SK-N-SH (cell line): ENCODE measurements around the gene PRRX2.

Source experiments
- CHD2 ChIP-seq: fragments of 150-350 bp; IDR thresholded peaks from 2 replicates; pipeline ENCODE4 v1.6.1; 2018; ENCODE audit warnings: low read length; ENCODE audit not compliant: partially characterized antibody
- CTCF ChIP-seq: fragments of 200-600 bp; sonication (generic); IDR thresholded peaks from 2 replicates; pipeline ENCODE4 v1.6.1; 2017; ENCODE audit warnings: antibody characterized with exemption, mild to moderate bottlenecking, moderate library complexity
- ELF1 ChIP-seq: IDR thresholded peaks from 2 replicates; pipeline ENCODE4 v1.4.0; 2012
- FOXM1 ChIP-seq: IDR thresholded peaks from 2 replicates; pipeline ENCODE4 v1.4.0; 2012; ENCODE audit warnings: low read depth, mild to moderate bottlenecking
- JUND ChIP-seq: IDR thresholded peaks from 2 replicates; pipeline ENCODE4 v1.4.0; 2012
- MXI1 ChIP-seq: IDR thresholded peaks from 2 replicates; pipeline ENCODE4 v1.6.1; 2012; ENCODE audit warnings: mild to moderate bottlenecking, low read depth, low read length, improper control_type of control experiment
- RAD21 ChIP-seq: IDR thresholded peaks from 2 replicates; pipeline ENCODE4 v1.6.1; 2012; ENCODE audit warnings: mild to moderate bottlenecking, low read length
- RCOR1 ChIP-seq: fragments of 150-350 bp; IDR thresholded peaks from 2 replicates; pipeline ENCODE4 v1.6.1; 2017; ENCODE audit warnings: antibody characterized with exemption, low read length
- SIN3A ChIP-seq: IDR thresholded peaks from 2 replicates; pipeline ENCODE4 v1.6.1; 2012; ENCODE audit warnings: low read depth, mild to moderate bottlenecking, low read length, moderate library complexity, borderline replicate concordance
- TAF1 ChIP-seq: IDR thresholded peaks from 2 replicates; pipeline ENCODE4 v1.6.1; 2012; ENCODE audit warnings: low read depth, mild to moderate bottlenecking, low read length, moderate library complexity, borderline replicate concordance
- USF1 ChIP-seq: IDR thresholded peaks from 2 replicates; pipeline ENCODE4 v1.4.0; 2012; ENCODE audit warnings: low read depth, borderline replicate concordance
- USF2 ChIP-seq: fragments of 150-350 bp; IDR thresholded peaks from 2 replicates; pipeline ENCODE4 v1.6.1; 2017; ENCODE audit warnings: antibody characterized with exemption, low read length, low read depth, borderline replicate concordance

- TF ChIP-seq RCOR1 (no peak), SIN3A (no peak), TAF1 (no peak), ELF1 (no peak), CTCF (no peak), RAD21 (no peak), MXI1 (no peak), USF1 (no peak), JUND (no peak), USF2 (no peak), CHD2 (no peak), FOXM1 (no peak)
Measured at GRCh38 chr9:129732100-129732499, 66.7 kb downstream of the PRRX2 start.
